HEK293T (cell line): ENCODE measurements around the gene RAB11FIP5.

Experiments
- SP1 ChIP-seq: fragments of 450-650 bp; IDR thresholded peaks from 2 replicates; pipeline ENCODE4 v1.6.1; 2017
- SUZ12 ChIP-seq: fragments of 450-650 bp; IDR thresholded peaks from 2 replicates; pipeline ENCODE4 v1.6.1; 2016; ENCODE audit warnings: mild to moderate bottlenecking

DNA sequence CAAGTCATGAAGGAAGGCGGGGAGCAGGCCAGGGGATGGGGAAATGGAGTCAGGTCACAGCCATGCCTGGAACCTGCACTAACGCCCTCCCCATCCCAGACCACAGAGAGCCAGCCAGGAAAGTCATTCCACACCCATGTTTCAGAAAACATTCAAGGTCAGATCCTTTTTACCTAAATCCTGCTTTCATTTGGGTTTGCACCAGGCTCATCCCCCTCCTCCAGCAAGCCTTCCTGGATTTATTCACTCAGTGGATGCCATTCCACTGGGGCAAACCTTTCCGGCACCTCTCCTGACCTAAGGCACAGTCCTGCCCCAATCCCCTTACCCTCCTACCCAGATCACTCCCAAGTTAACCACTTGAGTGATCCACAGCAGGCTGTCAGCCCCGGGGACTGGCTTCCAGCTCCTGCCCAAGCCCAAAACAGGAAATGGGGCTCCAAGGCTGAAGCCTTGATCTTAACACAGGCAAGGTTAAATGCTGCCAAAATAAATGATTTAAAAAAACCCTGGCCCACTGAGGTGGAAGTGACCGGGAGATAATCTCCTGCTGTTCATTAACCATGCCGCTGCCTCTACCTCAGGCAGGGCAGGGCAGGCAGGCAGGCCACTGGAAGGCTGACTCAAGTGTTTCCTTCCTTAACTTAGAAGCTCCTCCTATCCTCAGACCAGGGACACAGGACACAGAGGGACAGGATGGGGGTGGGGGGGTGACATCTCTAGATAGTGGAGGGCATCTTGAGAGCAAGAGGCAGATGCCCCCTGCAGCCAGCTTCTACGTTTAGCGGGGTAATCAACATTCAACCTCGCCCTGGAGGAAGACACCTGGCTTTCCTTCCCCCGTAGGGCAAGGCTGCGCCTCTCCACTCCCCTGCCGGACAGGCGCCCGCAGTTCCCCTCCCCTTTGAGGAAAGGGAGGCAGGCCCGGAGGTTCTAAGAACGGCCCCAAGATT is 1.4 kb downstream of the RAB11FIP5 start:
- TF ChIP-seq SUZ12 (no peak), SP1 (no peak)
